Glutamatergic neuron (in vitro differentiated cells): ENCODE results near the gene LAMB1. TPM values are rescaled to one million over a fixed set of nuclear protein-coding genes. Genes with fewer than 3 reads are reported as not detected.
A peak's percentile ranks its signal among the peaks of the same experiment; 100 is the strongest.

Source experiments
- DNase-seq: peaks from one replicate; pipeline ENCODE4 v3.0.0; 2022
- H3K27ac Mint-ChIP-seq: one replicate; pipeline ENCODE4 v1.8.0; 2020; ENCODE audit warnings: mild to moderate bottlenecking, mixed read lengths, inconsistent platforms; ENCODE audit not compliant: unreplicated experiment
- H3K27me3 Mint-ChIP-seq: one replicate; pipeline ENCODE4 v1.8.0; 2020; ENCODE audit warnings: mild to moderate bottlenecking, moderate library complexity, mixed read lengths, inconsistent platforms; ENCODE audit not compliant: unreplicated experiment
- H3K36me3 Mint-ChIP-seq: one replicate; pipeline ENCODE4 v1.8.0; 2020; ENCODE audit warnings: mild to moderate bottlenecking, mixed read lengths, inconsistent platforms; ENCODE audit not compliant: unreplicated experiment
- H3K4me1 Mint-ChIP-seq: one replicate; pipeline ENCODE4 v1.8.0; 2020; ENCODE audit warnings: mild to moderate bottlenecking, low read depth, mixed read lengths, inconsistent platforms; ENCODE audit not compliant: unreplicated experiment
- H3K4me3 Mint-ChIP-seq: one replicate; pipeline ENCODE4 v1.8.0; 2020; ENCODE audit warnings: mild to moderate bottlenecking, mixed read lengths, inconsistent platforms; ENCODE audit not compliant: unreplicated experiment
- H3K9me3 Mint-ChIP-seq: one replicate; pipeline ENCODE4 v1.8.0; 2020; ENCODE audit warnings: mild to moderate bottlenecking, moderate library complexity, mixed read lengths, inconsistent platforms; ENCODE audit not compliant: unreplicated experiment
- total RNA-seq: library from RNA; stranded (reverse); fragmentation: NEBNext Ultra II Directional; extraction: Animal tissue kit (Norgen Biotek cat#: 25700); gene quantifications from one replicate; pipeline ENCODE4 v1.2.1, GENCODE V29; 2021; ENCODE audit not compliant: unreplicated experiment
- TF ChIP-seq, protein P1 (sequence below): fragments of 200-600 bp; sonication (generic); IDR thresholded peaks from one replicate; pipeline ENCODE4 v1.5.0; 2021; ENCODE audit not compliant: partially characterized antibody, unreplicated experiment

Gene LAMB1
- total RNA-seq, 1 donor from 2014 or later: 326 TPM

DNA sequence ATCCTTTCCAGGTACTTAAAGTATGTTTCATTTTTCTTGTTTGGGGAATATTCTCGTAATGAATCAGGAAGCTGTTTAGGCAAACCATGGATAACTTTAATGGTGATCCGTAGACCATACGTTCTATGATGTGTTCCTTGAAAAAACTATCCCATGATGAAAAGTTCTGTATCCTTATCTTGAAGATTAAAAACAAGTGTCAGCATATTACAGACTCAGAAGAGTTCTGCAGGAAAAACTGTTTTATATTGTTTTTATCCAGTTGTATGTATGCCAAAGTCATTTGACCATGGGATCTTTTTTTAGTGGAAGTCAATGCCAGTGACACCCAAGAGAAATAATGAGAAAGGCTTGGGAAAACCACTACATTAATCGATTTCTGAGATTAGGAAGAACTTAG is 59.9 kb downstream of the LAMB1 start:
- H3K4me3 Mint-ChIP-seq: no peak overlapping the region
- peaks cover 5% of the 10 kb centered on the region for H3K27me3 Mint-ChIP-seq
- peaks cover 9% of the 10 kb centered on the region for H3K4me1 Mint-ChIP-seq
- no peak for DNase-seq
- no peaks in the 10 kb centered on the region for H3K9me3 Mint-ChIP-seq
- no peak overlapping the region for H3K27ac Mint-ChIP-seq
- TF ChIP-seq, protein P1, sequence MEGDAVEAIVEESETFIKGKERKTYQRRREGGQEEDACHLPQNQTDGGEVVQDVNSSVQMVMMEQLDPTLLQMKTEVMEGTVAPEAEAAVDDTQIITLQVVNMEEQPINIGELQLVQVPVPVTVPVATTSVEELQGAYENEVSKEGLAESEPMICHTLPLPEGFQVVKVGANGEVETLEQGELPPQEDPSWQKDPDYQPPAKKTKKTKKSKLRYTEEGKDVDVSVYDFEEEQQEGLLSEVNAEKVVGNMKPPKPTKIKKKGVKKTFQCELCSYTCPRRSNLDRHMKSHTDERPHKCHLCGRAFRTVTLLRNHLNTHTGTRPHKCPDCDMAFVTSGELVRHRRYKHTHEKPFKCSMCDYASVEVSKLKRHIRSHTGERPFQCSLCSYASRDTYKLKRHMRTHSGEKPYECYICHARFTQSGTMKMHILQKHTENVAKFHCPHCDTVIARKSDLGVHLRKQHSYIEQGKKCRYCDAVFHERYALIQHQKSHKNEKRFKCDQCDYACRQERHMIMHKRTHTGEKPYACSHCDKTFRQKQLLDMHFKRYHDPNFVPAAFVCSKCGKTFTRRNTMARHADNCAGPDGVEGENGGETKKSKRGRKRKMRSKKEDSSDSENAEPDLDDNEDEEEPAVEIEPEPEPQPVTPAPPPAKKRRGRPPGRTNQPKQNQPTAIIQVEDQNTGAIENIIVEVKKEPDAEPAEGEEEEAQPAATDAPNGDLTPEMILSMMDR: no peak
- peaks cover 5% of the 10 kb centered on the region for H3K36me3 Mint-ChIP-seq

DNA sequence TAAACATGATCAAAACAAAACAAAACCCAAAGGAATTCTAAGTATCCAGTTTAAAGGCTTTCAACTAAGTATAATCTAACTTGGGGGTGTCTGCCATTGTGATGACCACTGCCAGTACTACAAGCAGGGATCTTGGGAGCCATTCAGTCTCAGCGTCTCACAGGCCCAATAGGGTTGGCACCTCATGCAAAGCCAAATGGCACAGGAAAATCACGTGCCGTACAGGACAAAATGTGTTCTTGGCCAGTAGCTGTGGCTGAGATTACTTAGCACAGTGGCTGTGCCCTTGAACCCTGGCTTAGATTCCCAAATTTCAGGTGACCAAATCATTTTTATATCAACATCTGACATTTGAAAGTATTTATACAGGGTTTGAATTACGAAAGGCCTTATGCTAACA is 62.0 kb downstream of the LAMB1 start:
- TF ChIP-seq, protein P1: no peak
- Mint-ChIP-seq H3K27me3 (peaks cover 3% of the 10 kb centered on the region), H3K9me3 (no peaks in the 10 kb centered on the region), H3K27ac (no peak overlapping the region), H3K36me3 (peaks cover 5% of the 10 kb centered on the region), H3K4me3 (no peak overlapping the region), H3K4me1 (peaks cover 9% of the 10 kb centered on the region)
- DNase-seq: no peak

DNA sequence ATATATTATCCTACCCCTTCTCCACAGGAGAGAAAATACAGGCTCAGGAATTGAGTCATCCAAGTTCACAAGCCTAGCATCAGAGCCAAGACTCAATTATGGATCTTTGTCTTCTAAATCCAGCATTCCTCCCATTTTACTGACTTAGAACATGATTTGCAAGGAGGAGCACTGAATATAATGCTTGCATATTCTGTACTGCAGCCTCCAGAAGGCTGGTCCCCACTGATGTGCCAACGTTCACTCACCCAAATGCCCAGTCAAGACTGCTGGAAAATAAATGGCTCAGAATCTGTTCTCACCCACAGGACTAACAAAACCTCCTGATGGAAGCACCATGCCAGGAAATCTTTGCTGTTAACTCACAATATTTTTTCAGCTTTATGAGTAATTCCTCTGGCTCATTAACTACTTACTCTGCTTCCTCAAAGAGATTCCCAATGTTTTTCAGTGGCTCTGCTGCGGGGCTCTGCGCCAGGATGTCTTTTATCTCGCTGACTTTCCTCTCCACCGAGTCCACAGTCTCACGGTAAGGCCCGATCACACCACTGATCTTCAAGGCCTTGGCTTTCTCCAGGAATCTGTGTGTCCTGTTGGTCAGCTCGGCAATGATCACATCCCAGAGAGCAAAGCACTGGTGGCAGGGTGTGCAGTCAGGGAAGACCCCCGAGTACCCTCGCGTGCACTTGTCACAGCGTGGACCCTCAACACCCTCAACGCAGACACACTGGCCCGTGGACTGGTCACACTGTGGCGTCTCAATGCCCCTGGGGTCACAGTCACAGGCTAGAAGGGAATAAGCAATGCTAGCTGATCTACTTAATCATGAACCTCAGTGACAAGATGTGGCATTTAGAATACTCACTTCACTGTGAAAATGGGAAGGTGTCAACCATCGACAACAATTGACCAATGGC is 63.1 kb downstream of the LAMB1 start:
- H3K4me1 Mint-ChIP-seq: peaks cover 2% of the 10 kb centered on the region
- H3K4me3 Mint-ChIP-seq: no peak overlapping the region
- H3K27me3 Mint-ChIP-seq: peaks cover 3% of the 10 kb centered on the region
- no peak for DNase-seq
- H3K27ac Mint-ChIP-seq: no peak overlapping the region
- TF ChIP-seq, protein P1: no peak
- peaks cover 2% of the 10 kb centered on the region for H3K9me3 Mint-ChIP-seq
- H3K36me3 Mint-ChIP-seq: peaks cover 5% of the 10 kb centered on the region

DNA sequence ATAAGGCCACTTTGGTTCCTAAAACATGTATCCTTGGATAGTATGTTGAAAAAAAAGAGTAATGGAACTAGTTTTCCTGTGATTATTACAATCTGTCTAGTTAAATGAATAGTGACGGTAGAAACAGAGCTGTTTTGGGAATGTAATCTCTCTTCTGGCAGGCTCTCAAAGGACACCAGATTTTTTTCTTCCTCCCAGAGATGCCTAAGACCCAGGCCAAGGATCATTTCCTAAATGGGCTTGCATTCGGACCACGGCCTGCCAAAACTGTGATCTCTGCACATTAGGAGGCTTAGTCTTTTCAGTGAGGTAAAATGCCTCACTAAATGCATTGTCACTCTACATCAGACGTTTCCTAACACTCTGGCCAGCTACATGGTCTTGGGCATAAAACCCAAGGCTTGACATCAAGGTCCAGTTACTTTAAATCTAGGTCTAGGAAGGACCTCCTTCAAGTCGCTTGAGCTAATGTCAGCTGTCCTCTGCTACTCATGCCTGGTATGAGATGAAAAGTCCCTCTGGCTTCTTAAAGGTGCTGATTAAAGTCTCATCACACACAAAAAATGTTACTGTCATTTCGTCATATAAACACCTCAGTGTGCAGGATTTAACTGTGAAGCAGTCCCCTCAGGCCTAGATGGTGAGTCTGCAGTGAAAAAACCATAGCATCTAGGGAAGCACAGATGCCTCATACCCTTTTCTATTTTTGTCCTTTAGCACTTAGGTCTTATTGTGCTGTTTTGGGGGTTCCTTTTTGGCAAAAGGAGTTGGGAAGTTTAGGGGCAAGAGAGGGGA is 64.3 kb downstream of the LAMB1 start:
- peaks cover 3% of the 10 kb centered on the region for H3K36me3 Mint-ChIP-seq
- peaks cover 2% of the 10 kb centered on the region for H3K9me3 Mint-ChIP-seq
- H3K27me3 Mint-ChIP-seq: peaks cover 3% of the 10 kb centered on the region
- peaks cover 3% of the 10 kb centered on the region for H3K4me1 Mint-ChIP-seq
- peak overlapping the region; percentile 12 for H3K27ac Mint-ChIP-seq
- no peak overlapping the region for H3K4me3 Mint-ChIP-seq
- no peak for DNase-seq
- TF ChIP-seq, protein P1: no peak
